H1 (cell line): Measurements from ENCODE around the gene SIT1. TPM values are rescaled to one million over a fixed set of nuclear protein-coding genes. Genes with fewer than 3 reads are reported as not detected.

Experiments used
- CHD1 ChIP-seq: IDR thresholded peaks from 2 replicates; pipeline ENCODE4 v1.6.1; 2012; ENCODE audit warnings: low read depth, low read length, improper control_type of control experiment
- FOSL1 ChIP-seq: IDR thresholded peaks from 2 replicates; pipeline ENCODE4 v1.6.1; 2011; ENCODE audit warnings: mild to moderate bottlenecking, low read depth, low read length, moderate library complexity; ENCODE audit not compliant: insufficient read depth
- GABPA ChIP-seq: IDR thresholded peaks from 2 replicates; pipeline ENCODE4 v1.6.1; 2011; ENCODE audit warnings: mild to moderate bottlenecking, low read length, moderate library complexity, borderline replicate concordance; ENCODE audit not compliant: insufficient read depth
- JUND ChIP-seq: IDR thresholded peaks from 2 replicates; pipeline ENCODE4 v1.6.1; 2011; ENCODE audit warnings: mild to moderate bottlenecking, improper control_type of control experiment, low read length
- KDM1A ChIP-seq: fragments of 200-600, 300-600 bp; sonication (generic); IDR thresholded peaks from 2 replicates; pipeline ENCODE4 v1.7.1; 2016; ENCODE audit warnings: mild to moderate bottlenecking, low read length, borderline replicate concordance
- POLR2AphosphoS5 ChIP-seq: IDR thresholded peaks from 2 replicates; pipeline ENCODE4 v1.6.1; 2011; ENCODE audit warnings: low read depth, low read length
- RBBP5 ChIP-seq: IDR thresholded peaks from 2 replicates; pipeline ENCODE4 v1.7.1; 2012; ENCODE audit warnings: low read depth, mild to moderate bottlenecking, inconsistent platforms, low read length, moderate library complexity, borderline replicate concordance
- SIRT6 ChIP-seq: IDR thresholded peaks from one replicate; pipeline ENCODE4 v1.7.1; 2012; ENCODE audit warnings: low read length, inconsistent platforms
- SP2 ChIP-seq: IDR thresholded peaks from 2 replicates; pipeline ENCODE4 v1.6.1; 2012; ENCODE audit warnings: mild to moderate bottlenecking, low read length, inconsistent platforms
- TAF7 ChIP-seq: optimal IDR thresholded peaks from 2 replicates; pipeline ENCODE3; 2011; ENCODE audit warnings: low read depth, mild to moderate bottlenecking, inconsistent platforms, low read length, moderate library complexity, borderline replicate concordance
- TEAD4 ChIP-seq: IDR thresholded peaks from 2 replicates; pipeline ENCODE4 v1.6.1; 2012; ENCODE audit warnings: low read depth, low read length, inconsistent platforms, mixed read lengths
- polyA plus RNA-seq, 7 experiments: library from polyadenylated mRNA; depleted of rRNA in 3 of 7; stranded (reverse) in 5 of 7; unstranded in 2 of 7; fragments of >200 nt in 5 of 7; fragments of 200-250 nt in 2 of 7; gene quantifications; 1 replicate in 5 of 7; 2 replicates in 1 of 7; 4 replicates in 1 of 7; pipeline versions ENCODE4 v1.2.1 to v1.2.3, GENCODE V29; 2011 to 2013; ENCODE audit warnings: missing spikeins in 2 of 7, mixed read lengths in 2 of 7
- total RNA-seq: library from RNA; stranded (reverse); fragmentation: NEBNext Ultra II Directional; extraction: Animal tissue kit (Norgen Biotek cat#: 25700); gene quantifications from 2 replicates; pipeline ENCODE4 v1.2.1, GENCODE V29; 2021
- TF ChIP-seq, protein P1 (sequence below), 3 experiments: IDR thresholded peaks; 1 replicate in 2 of 3; 2 replicates in 1 of 3; pipeline versions ENCODE4 v1.5.1 to v1.6.1; 2011; ENCODE audit warnings: low read length in 3 of 3, mild to moderate bottlenecking in 3 of 3, inconsistent platforms in 2 of 3, low read depth in 1 of 3, moderate library complexity in 1 of 3; ENCODE audit not compliant: insufficient read depth in 1 of 3; ENCODE audit errors: control extremely low read depth in 1 of 3
- TF ChIP-seq, protein P2 (sequence below): IDR thresholded peaks from 2 replicates; pipeline ENCODE4 v1.6.1; 2011; ENCODE audit warnings: low read length, improper control_type of control experiment

SIT1 gene
- total and polyA plus RNA-seq, 2 of the 8 experiments (the other 6 are each of a cell fraction or from before 2014, with no cell fraction given): 8.2 to 12.8 TPM

DNA sequence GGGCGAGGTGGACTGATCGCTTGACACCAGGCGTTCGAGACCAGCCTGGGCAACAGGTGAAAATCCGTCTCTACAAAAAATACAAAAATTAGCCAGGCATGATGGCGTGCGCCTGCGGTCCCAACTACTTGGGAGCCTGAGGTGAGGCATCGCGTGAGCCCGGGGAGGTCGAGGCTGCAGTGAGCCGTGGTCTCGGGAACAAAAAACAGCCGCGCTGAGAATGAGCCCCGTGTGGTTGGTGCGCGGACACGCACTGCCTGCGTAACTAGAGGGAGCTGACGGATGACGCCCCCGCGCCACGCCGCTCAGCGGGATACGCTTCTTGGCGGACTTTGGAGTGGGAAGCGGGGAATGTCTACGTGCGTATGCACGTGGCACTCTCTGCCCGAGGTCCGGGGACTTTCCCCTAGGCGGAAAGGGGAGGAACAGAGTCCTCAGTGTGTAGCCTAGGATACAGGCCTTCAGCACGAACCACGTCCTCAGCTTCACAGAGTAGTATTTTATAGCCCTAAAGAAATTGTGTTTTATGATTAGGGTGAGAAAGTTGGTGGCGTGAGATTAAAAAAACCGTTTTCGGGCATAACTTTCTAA is 6.9 kb upstream of the SIT1 start, which contains the start of gene RMRP (continued):
- TF ChIP-seq GABPA (no peak), CHD1 (no peak), JUND (no peak), SP2 (no peak), FOSL1 (no peak), RBBP5 (peak; percentile 36), SIRT6 (no peak), TAF7 (peak; percentile 70), POLR2AphosphoS5 (peak; percentile 83), KDM1A (peak; percentile 77; the same call in 1 of the 2 replicates), TEAD4 (peak; percentile 80; the same call in 1 of the 2 replicates)
- TF ChIP-seq, protein P1, sequence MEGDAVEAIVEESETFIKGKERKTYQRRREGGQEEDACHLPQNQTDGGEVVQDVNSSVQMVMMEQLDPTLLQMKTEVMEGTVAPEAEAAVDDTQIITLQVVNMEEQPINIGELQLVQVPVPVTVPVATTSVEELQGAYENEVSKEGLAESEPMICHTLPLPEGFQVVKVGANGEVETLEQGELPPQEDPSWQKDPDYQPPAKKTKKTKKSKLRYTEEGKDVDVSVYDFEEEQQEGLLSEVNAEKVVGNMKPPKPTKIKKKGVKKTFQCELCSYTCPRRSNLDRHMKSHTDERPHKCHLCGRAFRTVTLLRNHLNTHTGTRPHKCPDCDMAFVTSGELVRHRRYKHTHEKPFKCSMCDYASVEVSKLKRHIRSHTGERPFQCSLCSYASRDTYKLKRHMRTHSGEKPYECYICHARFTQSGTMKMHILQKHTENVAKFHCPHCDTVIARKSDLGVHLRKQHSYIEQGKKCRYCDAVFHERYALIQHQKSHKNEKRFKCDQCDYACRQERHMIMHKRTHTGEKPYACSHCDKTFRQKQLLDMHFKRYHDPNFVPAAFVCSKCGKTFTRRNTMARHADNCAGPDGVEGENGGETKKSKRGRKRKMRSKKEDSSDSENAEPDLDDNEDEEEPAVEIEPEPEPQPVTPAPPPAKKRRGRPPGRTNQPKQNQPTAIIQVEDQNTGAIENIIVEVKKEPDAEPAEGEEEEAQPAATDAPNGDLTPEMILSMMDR (IDR thresholded peaks at IDR 0.05; ENCODE audit: control extremely low read depth in 1 of 3, insufficient read depth in 1 of 3, low read depth in 1 of 3, low read length in 3 of 3): peak in 2 of 3 experiments; percentile 4 to 8; a peak in 1 of 4 replicates
- TF ChIP-seq, protein P2, sequence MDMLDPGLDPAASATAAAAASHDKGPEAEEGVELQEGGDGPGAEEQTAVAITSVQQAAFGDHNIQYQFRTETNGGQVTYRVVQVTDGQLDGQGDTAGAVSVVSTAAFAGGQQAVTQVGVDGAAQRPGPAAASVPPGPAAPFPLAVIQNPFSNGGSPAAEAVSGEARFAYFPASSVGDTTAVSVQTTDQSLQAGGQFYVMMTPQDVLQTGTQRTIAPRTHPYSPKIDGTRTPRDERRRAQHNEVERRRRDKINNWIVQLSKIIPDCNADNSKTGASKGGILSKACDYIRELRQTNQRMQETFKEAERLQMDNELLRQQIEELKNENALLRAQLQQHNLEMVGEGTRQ: peak; percentile 4; the same call in 1 of the 2 replicates
